C4-2B (cell line): ENCODE results near the gene SVOP.

ENCODE experiments used
- H3K27ac ChIP-seq: fragments of 450-650 bp; 2 replicates; pipeline ENCODE4 v1.5.1; 2017
- ZFX ChIP-seq: fragments of 450-650 bp; IDR thresholded peaks from 2 replicates; pipeline ENCODE4 v1.6.1; 2017
- TF ChIP-seq, protein P1 (sequence below): fragments of 450-650 bp; conservative IDR thresholded peaks from 2 replicates; pipeline ENCODE4 v1.5.1; 2017; ENCODE audit warnings: mild to moderate bottlenecking

The SVOP gene

DNA sequence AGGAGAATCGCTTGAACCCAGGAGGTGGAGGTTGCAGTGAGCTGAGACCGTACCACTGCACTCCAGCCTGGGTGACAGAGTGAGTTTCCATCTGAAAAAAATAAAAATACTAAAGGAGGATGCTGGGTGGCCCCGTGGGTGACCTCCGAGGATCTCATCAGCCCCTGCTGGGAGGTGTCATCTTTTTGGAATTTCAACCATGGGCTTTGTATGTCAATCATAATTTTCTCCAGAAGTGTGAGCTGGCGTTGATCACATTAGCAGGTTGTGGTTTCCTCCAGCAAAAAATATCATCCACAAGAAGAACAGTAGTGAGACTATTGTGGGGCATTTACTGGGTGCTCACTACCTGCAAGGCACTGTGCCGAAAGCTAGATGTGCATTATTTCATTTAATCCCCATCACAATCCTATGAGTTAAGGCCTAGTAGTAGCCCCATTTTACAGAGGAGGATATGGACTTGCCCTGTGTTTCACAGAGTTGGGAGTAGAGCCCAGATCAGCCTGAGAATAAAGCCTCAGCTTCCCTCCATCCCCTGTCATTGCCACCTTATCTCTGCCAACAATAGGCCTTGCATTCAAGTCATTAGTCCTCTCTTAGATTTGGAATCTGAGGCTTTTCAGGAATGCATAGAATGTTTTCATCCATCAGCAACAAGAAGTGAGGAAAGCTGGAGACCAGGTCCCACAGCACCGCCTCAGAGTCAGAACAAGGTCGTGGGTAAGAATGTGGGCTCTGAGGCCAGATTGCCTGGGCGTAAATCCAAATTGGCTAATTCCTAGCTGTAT lies 39.8 kb downstream of the SVOP start:
- H3K27ac ChIP-seq = no peak overlapping the region
- no peak for TF ChIP-seq ZFX

DNA sequence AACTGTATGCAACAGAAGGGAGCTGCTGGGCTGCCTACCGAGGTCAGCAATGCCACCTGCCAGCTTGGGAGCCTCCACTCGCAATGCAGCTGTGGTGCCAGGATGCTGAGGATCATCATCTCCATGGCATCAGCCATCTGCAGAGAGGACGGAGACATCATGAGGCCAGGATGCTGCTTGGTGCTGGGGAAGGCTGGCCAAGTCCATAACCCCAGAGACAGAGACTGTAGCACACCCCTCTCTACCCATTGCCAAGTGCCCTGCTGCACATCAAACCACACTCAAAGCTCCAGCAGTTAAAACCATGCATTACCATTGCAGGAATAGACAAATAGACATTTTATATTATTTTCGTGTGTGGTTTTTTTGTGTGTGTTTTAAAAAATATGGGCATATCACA lies 43.5 kb downstream of the SVOP start:
- TF ChIP-seq ZFX = no peak
- TF ChIP-seq, protein P1, sequence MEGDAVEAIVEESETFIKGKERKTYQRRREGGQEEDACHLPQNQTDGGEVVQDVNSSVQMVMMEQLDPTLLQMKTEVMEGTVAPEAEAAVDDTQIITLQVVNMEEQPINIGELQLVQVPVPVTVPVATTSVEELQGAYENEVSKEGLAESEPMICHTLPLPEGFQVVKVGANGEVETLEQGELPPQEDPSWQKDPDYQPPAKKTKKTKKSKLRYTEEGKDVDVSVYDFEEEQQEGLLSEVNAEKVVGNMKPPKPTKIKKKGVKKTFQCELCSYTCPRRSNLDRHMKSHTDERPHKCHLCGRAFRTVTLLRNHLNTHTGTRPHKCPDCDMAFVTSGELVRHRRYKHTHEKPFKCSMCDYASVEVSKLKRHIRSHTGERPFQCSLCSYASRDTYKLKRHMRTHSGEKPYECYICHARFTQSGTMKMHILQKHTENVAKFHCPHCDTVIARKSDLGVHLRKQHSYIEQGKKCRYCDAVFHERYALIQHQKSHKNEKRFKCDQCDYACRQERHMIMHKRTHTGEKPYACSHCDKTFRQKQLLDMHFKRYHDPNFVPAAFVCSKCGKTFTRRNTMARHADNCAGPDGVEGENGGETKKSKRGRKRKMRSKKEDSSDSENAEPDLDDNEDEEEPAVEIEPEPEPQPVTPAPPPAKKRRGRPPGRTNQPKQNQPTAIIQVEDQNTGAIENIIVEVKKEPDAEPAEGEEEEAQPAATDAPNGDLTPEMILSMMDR = no peak

DNA sequence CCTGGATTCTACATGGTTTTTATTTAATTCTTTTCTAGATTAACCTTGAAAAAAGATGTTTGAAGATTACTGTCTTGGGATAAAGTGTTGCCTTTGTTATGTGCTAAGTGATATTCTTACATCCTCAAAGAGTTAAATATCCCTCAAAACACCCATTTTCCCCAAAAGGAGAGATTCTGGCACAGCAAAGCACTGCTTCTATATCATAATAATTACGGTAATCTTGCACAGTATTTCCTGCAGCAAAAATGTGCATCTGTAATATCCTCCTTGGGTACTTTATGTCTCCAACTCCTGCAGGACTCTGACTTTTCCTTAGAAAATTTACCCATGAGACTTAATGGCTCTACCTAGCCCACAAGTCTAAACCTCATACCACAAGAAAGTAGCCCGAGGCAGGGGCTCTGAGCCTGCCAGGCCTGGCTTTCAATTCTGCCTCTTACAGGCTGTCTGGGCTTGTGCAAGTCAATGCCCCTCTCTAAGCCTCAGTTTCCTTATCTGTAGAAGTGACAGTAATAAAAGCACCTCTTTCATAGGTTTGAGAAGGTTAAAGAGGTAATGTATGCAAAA lies 45.8 kb downstream of the SVOP start:
- TF ChIP-seq, protein P1 = no peak
- TF ChIP-seq ZFX = no peak
- no peak overlapping the region for H3K27ac ChIP-seq

More for the DNA sequence above, 43.5 kb downstream of the SVOP start:
- no peak overlapping the region for H3K27ac ChIP-seq

DNA sequence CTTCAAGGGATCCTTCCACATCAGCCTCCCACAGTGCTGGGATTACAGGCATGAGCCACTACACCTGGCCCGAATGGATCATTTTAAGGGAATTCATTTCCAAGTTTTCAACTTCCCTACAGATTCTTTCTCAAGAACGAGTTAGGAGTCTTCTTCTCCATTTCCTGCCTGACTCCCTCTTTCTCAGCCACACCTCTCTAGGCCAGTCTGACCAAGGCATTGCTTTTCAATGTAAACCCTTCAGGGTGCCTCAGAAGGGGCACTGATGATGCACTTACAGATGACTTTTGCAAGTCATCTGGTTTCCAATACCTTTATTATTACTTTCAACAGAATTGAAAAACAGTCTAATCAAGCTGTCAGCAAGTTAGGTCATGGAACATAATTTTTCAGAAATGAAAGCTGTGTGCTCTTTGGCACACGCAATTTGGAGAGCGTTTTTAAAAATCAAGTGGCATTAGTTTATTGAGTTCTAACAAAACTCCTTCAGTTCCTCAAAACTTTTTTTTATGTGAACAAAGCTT lies 47.2 kb downstream of the SVOP start:
- TF ChIP-seq, protein P1 = no peak
- TF ChIP-seq ZFX = no peak

DNA sequence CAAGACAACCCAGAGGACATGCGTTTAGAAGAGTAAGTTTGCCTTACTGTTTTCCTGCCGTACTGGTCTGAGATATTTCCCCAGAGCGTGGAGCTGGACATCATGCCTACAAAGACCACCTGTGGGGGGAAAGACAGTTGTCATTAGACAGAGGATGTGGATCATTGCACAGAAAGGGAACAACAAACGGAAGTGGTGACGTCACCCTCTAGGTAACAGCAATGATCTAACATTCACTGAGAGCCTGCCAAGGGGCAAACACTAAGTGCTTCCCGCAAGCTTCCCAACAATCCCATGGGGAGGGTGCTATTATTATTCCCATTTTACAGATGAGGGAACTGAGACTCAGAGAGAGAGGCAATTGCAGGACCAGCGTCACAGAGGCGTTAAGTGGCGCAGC lies 48.5 kb downstream of the SVOP start:
- TF ChIP-seq, protein P1 = no peak
- TF ChIP-seq ZFX = no peak
- no peak overlapping the region for H3K27ac ChIP-seq

More for the DNA sequence above, 47.2 kb downstream of the SVOP start:
- no peak overlapping the region for H3K27ac ChIP-seq

DNA sequence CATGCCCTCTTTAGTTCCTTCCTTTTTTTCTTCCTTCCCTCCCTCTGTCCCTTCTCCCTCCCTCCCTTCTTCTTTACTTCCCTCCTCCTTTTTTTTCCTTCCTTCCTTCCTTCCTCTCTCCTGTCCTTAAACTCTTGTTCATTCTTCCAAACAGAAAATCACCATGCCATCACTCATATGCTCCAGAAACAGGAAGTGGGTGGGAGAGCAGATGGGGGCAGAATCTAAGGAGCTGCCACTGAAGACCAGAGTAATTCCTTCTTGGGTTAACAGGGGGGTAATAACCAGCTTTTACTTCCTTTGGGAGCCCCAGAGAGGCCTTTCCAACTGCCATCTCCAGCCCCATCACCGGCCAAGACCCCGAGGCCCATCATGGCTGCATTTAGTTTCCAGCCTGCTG lies 51.2 kb downstream of the SVOP start:
- H3K27ac ChIP-seq = no peak overlapping the region
- TF ChIP-seq, protein P1 = no peak
- TF ChIP-seq ZFX = no peak

DNA sequence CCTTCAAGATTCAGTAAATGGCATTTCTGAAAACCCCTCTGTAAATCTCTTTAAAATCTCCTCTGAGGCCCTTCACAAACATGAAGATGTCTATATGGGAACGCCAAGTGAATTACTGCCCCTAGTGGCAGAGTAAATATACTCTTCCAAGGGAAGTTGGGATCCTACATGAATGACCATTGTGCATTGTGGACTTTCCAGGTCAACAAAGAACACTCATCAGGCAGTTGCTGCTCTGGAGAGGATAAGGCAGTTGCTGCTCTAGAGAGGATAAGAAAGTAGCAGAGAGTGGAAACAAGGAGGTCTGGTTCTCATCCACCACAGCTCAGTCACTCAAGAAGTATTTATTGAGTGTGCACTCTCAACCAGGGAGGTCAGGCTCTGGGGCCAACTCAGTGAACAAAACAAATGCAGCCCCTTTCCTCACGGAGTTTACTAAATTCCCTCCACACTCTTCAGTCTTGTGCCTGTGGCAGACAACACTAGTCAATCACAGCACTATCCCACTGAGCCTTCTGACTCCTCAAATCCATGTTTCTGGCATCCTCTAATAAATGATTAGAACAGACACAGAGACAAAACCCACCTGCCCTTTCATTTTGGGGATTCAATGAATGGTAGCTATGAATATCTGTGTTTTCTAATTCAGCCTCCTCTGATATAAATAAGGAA lies 52.9 kb downstream of the SVOP start:
- TF ChIP-seq ZFX = no peak
- TF ChIP-seq, protein P1 = peak; percentile 74
- no peak overlapping the region for H3K27ac ChIP-seq
